GM12864 (cell line): ENCODE results near the gene NUDT12.

Source experiments
- DNase-seq: peaks from one replicate; pipeline ENCODE4 v3.0.0-alpha.2; 2011; ENCODE audit warnings: low read depth
- H3K4me3 ChIP-seq: 2 replicates; pipeline ENCODE4 v1.5.1; 2011; ENCODE audit warnings: mild to moderate bottlenecking, low read depth, low read length, control low read depth
- CTCF ChIP-seq: IDR thresholded peaks from 2 replicates; pipeline ENCODE4 v1.5.1; 2011; ENCODE audit warnings: low read depth, mild to moderate bottlenecking, moderate library complexity, low read length, control low read depth, inconsistent platforms; ENCODE audit errors: missing control alignments

NUDT12 gene

GRCh38 chr5:103523319-103523718, 39.3 kb downstream of the NUDT12 start:
- TF ChIP-seq CTCF, result no peak
- H3K4me3 ChIP-seq, result no peak overlapping the region
- DNase-seq, result no peak

- no peak for TF ChIP-seq CTCF
- H3K4me3 ChIP-seq, result no peak overlapping the region
- no peak for DNase-seq
Measured at GRCh38 chr5:103522586-103522985, 40.0 kb downstream of the NUDT12 start.

- DNase-seq, result no peak
- TF ChIP-seq CTCF, result peak; percentile 3
- no peak overlapping the region for H3K4me3 ChIP-seq
Measured at GRCh38 chr5:103519550-103519949, 43.0 kb downstream of the NUDT12 start.

GRCh38 chr5:103514371-103514770, 48.2 kb downstream of the NUDT12 start:
- no peak for TF ChIP-seq CTCF
- no peak for DNase-seq
- H3K4me3 ChIP-seq, result no peak overlapping the region

- TF ChIP-seq CTCF, result no peak
- DNase-seq, result no peak
- H3K4me3 ChIP-seq, result no peak overlapping the region
Measured at GRCh38 chr5:103513701-103514100, 48.9 kb downstream of the NUDT12 start.

GRCh38 chr5:103512500-103512899, 50.1 kb downstream of the NUDT12 start:
- no peak for TF ChIP-seq CTCF
- H3K4me3 ChIP-seq, result no peak overlapping the region
- no peak for DNase-seq

- TF ChIP-seq CTCF, result no peak
- no peak for DNase-seq
- H3K4me3 ChIP-seq, result no peak overlapping the region
Measured at GRCh38 chr5:103511554-103511885, 51.1 kb downstream of the NUDT12 start.
